ENCODE data around the gene CCDC70. TPM values are rescaled to one million over a fixed set of nuclear protein-coding genes. Genes with fewer than 3 reads are reported as not detected.
"Not testable (repeated sequence)": the region's sequence is repeated elsewhere in the genome, so short reads cannot be mapped to it uniquely, and the experiment has no call there.

CCDC70 gene
- total RNA-seq, 1 donor from 2014 or later: not detected

DNA sequence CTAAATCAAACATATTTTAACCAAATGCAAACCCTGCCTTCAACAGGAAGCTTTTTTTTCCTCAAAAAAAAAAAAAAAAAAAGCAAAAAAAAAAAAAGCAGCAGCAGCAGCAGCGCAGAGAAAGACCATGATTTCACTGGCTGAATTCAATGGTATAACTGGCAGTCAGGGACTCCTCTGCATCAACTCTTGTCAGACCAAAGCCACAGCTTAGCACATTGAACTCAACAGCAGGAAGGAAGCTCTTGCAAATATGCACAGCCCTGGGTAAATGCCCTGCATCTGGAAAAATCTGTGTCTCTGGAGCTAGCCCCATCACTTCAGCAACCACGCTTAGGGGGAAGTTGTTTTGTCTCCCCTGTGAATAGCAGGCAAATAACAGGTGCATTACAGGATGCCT, 40.2 kb upstream of the CCDC70 start:
- no peak for DNase-seq (ENCODE audit: low spot score, unreplicated experiment)
- H3K27me3 Mint-ChIP-seq: peaks cover 13% of the 10 kb centered on the region

DNA sequence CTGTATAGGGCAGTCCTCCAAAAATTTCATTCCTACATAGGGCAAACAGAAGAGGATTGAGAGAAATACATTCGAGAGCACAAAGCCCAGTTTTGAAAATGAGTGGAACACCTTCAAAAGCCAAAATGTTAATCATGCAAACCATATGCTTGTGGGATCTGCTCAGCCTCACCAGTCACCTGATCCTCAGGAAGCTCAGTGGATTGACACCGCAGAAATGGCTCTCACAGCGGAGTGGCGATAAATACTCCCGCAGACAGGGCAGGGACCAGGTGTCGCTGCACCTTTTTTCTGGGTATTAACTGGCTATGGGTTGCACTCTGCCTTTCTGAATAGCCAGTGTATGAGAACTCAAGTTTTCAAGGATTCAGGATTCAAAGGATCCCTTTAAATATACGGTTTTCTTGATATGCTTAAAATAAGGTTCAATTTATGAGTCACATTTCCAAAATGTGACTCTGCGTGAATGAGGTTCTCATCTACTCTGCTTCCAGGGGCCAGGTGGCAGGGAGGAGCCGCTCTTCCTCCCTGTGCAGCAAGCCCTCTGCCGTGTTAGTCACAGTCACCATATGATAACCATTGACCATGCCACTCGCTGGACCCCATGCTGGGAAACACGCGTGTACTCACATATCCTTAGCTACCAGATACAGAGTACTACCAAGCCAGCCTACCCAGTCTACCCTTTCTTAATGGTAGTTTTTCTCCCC, 39.5 kb upstream of the CCDC70 start:
- H3K9me3 Mint-ChIP-seq (ENCODE audit: low read depth): no peaks in the 10 kb centered on the region
- no peak overlapping the region for H3K4me3 Mint-ChIP-seq (ENCODE audit: low read depth)
- H3K4me1 Mint-ChIP-seq (ENCODE audit: low read depth): no peaks in the 10 kb centered on the region
- peaks cover 9% of the 10 kb centered on the region for H3K27me3 Mint-ChIP-seq
- no peaks in the 10 kb centered on the region for H3K36me3 Mint-ChIP-seq (ENCODE audit: insufficient read depth)
- no peak overlapping the region for H3K27ac Mint-ChIP-seq
- no peak for DNase-seq (ENCODE audit: low spot score, unreplicated experiment)
- TF ChIP-seq, protein P1, sequence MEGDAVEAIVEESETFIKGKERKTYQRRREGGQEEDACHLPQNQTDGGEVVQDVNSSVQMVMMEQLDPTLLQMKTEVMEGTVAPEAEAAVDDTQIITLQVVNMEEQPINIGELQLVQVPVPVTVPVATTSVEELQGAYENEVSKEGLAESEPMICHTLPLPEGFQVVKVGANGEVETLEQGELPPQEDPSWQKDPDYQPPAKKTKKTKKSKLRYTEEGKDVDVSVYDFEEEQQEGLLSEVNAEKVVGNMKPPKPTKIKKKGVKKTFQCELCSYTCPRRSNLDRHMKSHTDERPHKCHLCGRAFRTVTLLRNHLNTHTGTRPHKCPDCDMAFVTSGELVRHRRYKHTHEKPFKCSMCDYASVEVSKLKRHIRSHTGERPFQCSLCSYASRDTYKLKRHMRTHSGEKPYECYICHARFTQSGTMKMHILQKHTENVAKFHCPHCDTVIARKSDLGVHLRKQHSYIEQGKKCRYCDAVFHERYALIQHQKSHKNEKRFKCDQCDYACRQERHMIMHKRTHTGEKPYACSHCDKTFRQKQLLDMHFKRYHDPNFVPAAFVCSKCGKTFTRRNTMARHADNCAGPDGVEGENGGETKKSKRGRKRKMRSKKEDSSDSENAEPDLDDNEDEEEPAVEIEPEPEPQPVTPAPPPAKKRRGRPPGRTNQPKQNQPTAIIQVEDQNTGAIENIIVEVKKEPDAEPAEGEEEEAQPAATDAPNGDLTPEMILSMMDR (IDR thresholded peaks at IDR 0.05; ENCODE audit: unreplicated experiment): no peak

More for the DNA sequence above, 40.2 kb upstream of the CCDC70 start:
- TF ChIP-seq, protein P1 (IDR thresholded peaks at IDR 0.05; ENCODE audit: unreplicated experiment): no peak
- Mint-ChIP-seq H3K4me3 (ENCODE audit: low read depth) (no peak overlapping the region), H3K36me3 (ENCODE audit: insufficient read depth) (no peaks in the 10 kb centered on the region), H3K27ac (no peak overlapping the region), H3K9me3 (ENCODE audit: low read depth) (no peaks in the 10 kb centered on the region), H3K4me1 (ENCODE audit: low read depth) (no peaks in the 10 kb centered on the region)

DNA sequence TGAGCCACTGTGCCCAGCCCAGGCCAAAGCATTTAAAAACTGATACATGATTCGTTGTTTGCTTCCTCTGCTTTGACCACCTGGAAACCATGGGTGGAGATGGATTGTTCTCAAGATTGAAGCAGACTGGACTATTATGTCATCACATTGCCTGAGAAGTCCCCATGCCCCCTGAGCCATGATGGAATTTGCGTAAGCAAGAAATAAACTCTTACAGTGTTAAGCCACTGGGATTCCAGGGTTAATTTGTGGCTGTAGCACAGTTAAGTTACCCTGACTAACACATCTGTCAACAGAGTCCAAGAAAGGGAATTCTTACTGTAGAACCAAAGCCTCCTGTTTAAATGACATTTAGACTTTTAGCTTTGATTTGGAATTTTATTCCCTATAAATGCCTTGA, 38.4 kb upstream of the CCDC70 start:
- Mint-ChIP-seq H3K36me3 (ENCODE audit: insufficient read depth) (no peaks in the 10 kb centered on the region), H3K4me3 (ENCODE audit: low read depth) (no peak overlapping the region), H3K4me1 (ENCODE audit: low read depth) (no peaks in the 10 kb centered on the region), H3K9me3 (ENCODE audit: low read depth) (no peaks in the 10 kb centered on the region), H3K27me3 (peaks cover 4% of the 10 kb centered on the region), H3K27ac (no peak overlapping the region)
- TF ChIP-seq, protein P1 (IDR thresholded peaks at IDR 0.05; ENCODE audit: unreplicated experiment): no peak
- no peak for DNase-seq (ENCODE audit: low spot score, unreplicated experiment)

DNA sequence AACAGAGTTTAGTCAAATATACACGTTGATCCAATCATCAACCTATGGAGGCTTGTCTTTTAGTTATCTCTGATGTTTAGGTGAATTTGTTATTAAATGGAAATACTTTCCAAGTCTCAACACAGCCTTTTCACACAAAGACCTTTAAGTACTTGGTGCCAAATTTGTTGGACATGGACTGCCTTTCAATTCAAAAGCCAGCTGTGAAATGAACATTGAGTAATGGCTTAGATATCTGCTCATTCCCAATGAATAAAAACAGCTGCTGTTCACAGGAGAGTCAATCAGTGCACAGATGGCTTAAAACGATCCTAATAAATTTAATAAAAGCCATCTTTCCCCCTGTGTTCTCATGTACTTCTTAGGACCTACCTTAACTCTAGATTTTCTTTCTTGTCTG, 37.9 kb upstream of the CCDC70 start:
- no peaks in the 10 kb centered on the region for H3K4me1 Mint-ChIP-seq (ENCODE audit: low read depth)
- TF ChIP-seq, protein P1 (IDR thresholded peaks at IDR 0.05; ENCODE audit: unreplicated experiment): no peak
- DNase-seq (ENCODE audit: low spot score, unreplicated experiment): no peak
- H3K27me3 Mint-ChIP-seq: peaks cover under 1% of the 10 kb centered on the region
- H3K27ac Mint-ChIP-seq: no peak overlapping the region
- no peaks in the 10 kb centered on the region for H3K36me3 Mint-ChIP-seq (ENCODE audit: insufficient read depth)
- H3K4me3 Mint-ChIP-seq (ENCODE audit: low read depth): no peak overlapping the region
- no peaks in the 10 kb centered on the region for H3K9me3 Mint-ChIP-seq (ENCODE audit: low read depth)

DNA sequence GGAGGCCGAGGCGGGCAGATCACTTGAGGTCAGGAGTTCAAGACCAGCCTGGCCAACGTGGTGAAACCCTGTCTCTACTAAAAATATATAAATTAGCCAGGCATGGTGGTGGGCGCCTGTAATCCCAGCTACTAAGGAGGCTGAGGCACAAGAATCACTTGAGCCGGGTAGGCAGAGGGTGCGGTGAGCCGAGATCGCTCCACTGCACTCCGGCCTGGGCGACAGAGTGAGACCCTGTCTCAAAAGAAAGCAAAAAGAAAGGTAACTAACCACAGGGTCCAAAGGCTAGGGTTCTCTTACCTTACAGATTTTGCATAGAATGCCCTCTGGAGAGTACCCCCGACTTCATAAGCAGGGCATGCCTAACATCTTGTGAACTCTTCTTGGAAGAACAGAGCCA, 37.1 kb upstream of the CCDC70 start:
- not testable (repeated sequence) for H3K27me3 Mint-ChIP-seq; H3K9me3 Mint-ChIP-seq (ENCODE audit: low read depth); H3K4me1 Mint-ChIP-seq (ENCODE audit: low read depth)

DNA sequence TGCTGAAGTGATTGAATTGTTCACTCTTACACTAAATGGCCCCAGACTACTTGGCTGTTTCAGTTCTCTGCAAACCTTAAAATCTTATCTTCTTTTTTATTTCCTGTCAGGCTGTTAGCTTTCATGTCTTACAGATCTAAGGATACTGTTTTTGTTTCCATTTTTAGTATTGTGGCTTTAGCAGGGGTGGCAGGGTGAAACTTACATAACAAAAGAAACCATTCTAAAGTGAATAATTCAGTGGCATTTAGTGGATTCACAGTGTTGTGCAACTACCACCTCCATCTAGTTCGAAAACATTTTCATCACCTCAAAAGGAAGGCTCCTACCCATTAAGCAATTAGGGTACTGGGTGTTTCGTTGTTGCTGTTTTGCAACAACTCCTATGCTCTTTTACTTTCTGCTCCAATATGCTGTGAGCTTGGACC, 36.6 kb upstream of the CCDC70 start:
- no peaks in the 10 kb centered on the region for H3K4me1 Mint-ChIP-seq (ENCODE audit: low read depth)
- no peak overlapping the region for H3K4me3 Mint-ChIP-seq (ENCODE audit: low read depth)
- no peaks in the 10 kb centered on the region for H3K36me3 Mint-ChIP-seq (ENCODE audit: insufficient read depth)
- H3K9me3 Mint-ChIP-seq (ENCODE audit: low read depth): no peaks in the 10 kb centered on the region
- no peak for DNase-seq (ENCODE audit: low spot score, unreplicated experiment)
- H3K27me3 Mint-ChIP-seq: no peaks in the 10 kb centered on the region
- no peak overlapping the region for H3K27ac Mint-ChIP-seq
- TF ChIP-seq, protein P1 (IDR thresholded peaks at IDR 0.05; ENCODE audit: unreplicated experiment): no peak

More for the DNA sequence above, 37.1 kb upstream of the CCDC70 start:
- H3K4me3 Mint-ChIP-seq (ENCODE audit: low read depth); H3K36me3 Mint-ChIP-seq (ENCODE audit: insufficient read depth); H3K27ac Mint-ChIP-seq; DNase-seq (ENCODE audit: low spot score, unreplicated experiment): not testable (repeated sequence)

Data from progenitor cell of endocrine pancreas (in vitro differentiated cells).